Stimulated activated effector memory CD8-positive, alpha-beta T cell treated with anti-CD3 and anti-CD28 coated beads, Interleukin-12 subunit alpha, Interleukin-12 subunit beta, amount 100 ng/mL, for 72 hours (primary cell): ENCODE measurements around the gene ZDHHC3.

ENCODE experiments used
- ATAC-seq: fragments of 150-1000 bp; cut with Tn5 transposase; 2 replicates; pipeline ENCODE4 v1.10.0; 2021
- DNase-seq, 2 donors: peaks; one replicate each; pipeline ENCODE4 v3.0.0; 2021 to 2022; ENCODE audit warnings: low spot score in 2 of 2
- H3K27ac Mint-ChIP-seq: one replicate; pipeline ENCODE4 v1.8.0; 2022; ENCODE audit warnings: mild to moderate bottlenecking, mixed read lengths
- H3K36me3 Mint-ChIP-seq: one replicate; pipeline ENCODE4 v1.8.0; 2022; ENCODE audit warnings: mild to moderate bottlenecking, mixed read lengths
- H3K4me1 Mint-ChIP-seq: one replicate; pipeline ENCODE4 v1.8.0; 2022; ENCODE audit warnings: mixed read lengths
- H3K4me3 Mint-ChIP-seq: one replicate; pipeline ENCODE4 v1.8.0; 2022; ENCODE audit warnings: mild to moderate bottlenecking, mixed read lengths
- H3K9me3 Mint-ChIP-seq: one replicate; pipeline ENCODE4 v1.8.0; 2022; ENCODE audit warnings: mixed read lengths

ZDHHC3 gene

GRCh38 chr3:45003406-45003805 lies 27.4 kb upstream of the ZDHHC3 start:
- no peak for ATAC-seq
- no peaks in the 10 kb centered on the region for H3K9me3 Mint-ChIP-seq
- H3K27ac Mint-ChIP-seq, result peak overlapping the region; percentile 80
- peaks cover 92% of the 10 kb centered on the region for H3K36me3 Mint-ChIP-seq
- no peak for DNase-seq
- no peak overlapping the region for H3K4me3 Mint-ChIP-seq
- H3K4me1 Mint-ChIP-seq, result peaks cover 18% of the 10 kb centered on the region

- Mint-ChIP-seq H3K4me1 (peaks cover 18% of the 10 kb centered on the region), H3K27ac (peak overlapping the region; percentile 80), H3K9me3 (no peaks in the 10 kb centered on the region), H3K4me3 (no peak overlapping the region), H3K36me3 (peaks cover 93% of the 10 kb centered on the region)
- ATAC-seq, result no peak
- no peak for DNase-seq
These were observed 26.7 kb upstream of the ZDHHC3 start for GRCh38 chr3:45002720-45003119.

- Mint-ChIP-seq H3K4me3 (no peak overlapping the region), H3K36me3 (peaks cover 97% of the 10 kb centered on the region), H3K9me3 (no peaks in the 10 kb centered on the region), H3K27ac (peak overlapping the region; percentile 80), H3K4me1 (peaks cover 18% of the 10 kb centered on the region)
- ATAC-seq, result no peak
- no peak for DNase-seq
These were observed 26.2 kb upstream of the ZDHHC3 start for GRCh38 chr3:45002139-45002660.

- H3K27ac Mint-ChIP-seq, result no peak overlapping the region
- peaks cover 97% of the 10 kb centered on the region for H3K36me3 Mint-ChIP-seq
These were observed 25.8 kb upstream of the ZDHHC3 start for GRCh38 chr3:45001738-45002137.

GRCh38 chr3:45000823-45001222 lies 24.8 kb upstream of the ZDHHC3 start:
- Mint-ChIP-seq H3K27ac (peak overlapping the region; percentile 17), H3K36me3 (peaks cover 98% of the 10 kb centered on the region), H3K4me3 (no peak overlapping the region), H3K9me3 (no peaks in the 10 kb centered on the region), H3K4me1 (peaks cover 20% of the 10 kb centered on the region)
- ATAC-seq (no peak), DNase-seq (no peak)

More at GRCh38 chr3:45001738-45002137, 25.8 kb upstream of the ZDHHC3 start:
- ATAC-seq (no peak), DNase-seq (no peak)
- no peak overlapping the region for H3K4me3 Mint-ChIP-seq
- no peaks in the 10 kb centered on the region for H3K9me3 Mint-ChIP-seq
- H3K4me1 Mint-ChIP-seq, result peaks cover 14% of the 10 kb centered on the region

GRCh38 chr3:44999782-45000181 lies 23.8 kb upstream of the ZDHHC3 start:
- peaks cover 98% of the 10 kb centered on the region for H3K36me3 Mint-ChIP-seq
- H3K27ac Mint-ChIP-seq, result peak overlapping the region; percentile 17
- no peaks in the 10 kb centered on the region for H3K9me3 Mint-ChIP-seq
- peaks cover 25% of the 10 kb centered on the region for H3K4me1 Mint-ChIP-seq
- no peak for ATAC-seq
- no peak overlapping the region for H3K4me3 Mint-ChIP-seq
- no peak for DNase-seq

- Mint-ChIP-seq H3K9me3 (no peaks in the 10 kb centered on the region), H3K4me3 (no peak overlapping the region), H3K27ac (peak overlapping the region; percentile 5), H3K4me1 (peaks cover 26% of the 10 kb centered on the region), H3K36me3 (peaks cover 98% of the 10 kb centered on the region)
- ATAC-seq (peak; percentile 69), DNase-seq (no peak)
These were observed 20.6 kb upstream of the ZDHHC3 start for GRCh38 chr3:44996556-44996969.

GRCh38 chr3:44995142-44995770 lies 19.3 kb upstream of the ZDHHC3 start:
- H3K4me3 Mint-ChIP-seq, result no peak overlapping the region
- peaks cover 33% of the 10 kb centered on the region for H3K4me1 Mint-ChIP-seq
- no peaks in the 10 kb centered on the region for H3K9me3 Mint-ChIP-seq
- H3K27ac Mint-ChIP-seq, result peak overlapping the region; percentile 5
- peaks cover 99% of the 10 kb centered on the region for H3K36me3 Mint-ChIP-seq
- no peak for ATAC-seq
- no peak for DNase-seq

GRCh38 chr3:44993471-44994205 lies 17.7 kb upstream of the ZDHHC3 start:
- DNase-seq (no peak), ATAC-seq (peak; percentile 19)
- H3K4me1 Mint-ChIP-seq, result peaks cover 40% of the 10 kb centered on the region
- H3K4me3 Mint-ChIP-seq, result no peak overlapping the region
- H3K9me3 Mint-ChIP-seq, result no peaks in the 10 kb centered on the region
- H3K27ac Mint-ChIP-seq, result peak overlapping the region; percentile 68
- peaks cover 88% of the 10 kb centered on the region for H3K36me3 Mint-ChIP-seq

GRCh38 chr3:44992555-44993470 lies 16.8 kb upstream of the ZDHHC3 start:
- H3K9me3 Mint-ChIP-seq, result no peaks in the 10 kb centered on the region
- H3K36me3 Mint-ChIP-seq, result peaks cover 79% of the 10 kb centered on the region
- DNase-seq (no peak), ATAC-seq (no peak)
- peaks cover 48% of the 10 kb centered on the region for H3K4me1 Mint-ChIP-seq
- peak overlapping the region; percentile 68 for H3K27ac Mint-ChIP-seq
- no peak overlapping the region for H3K4me3 Mint-ChIP-seq

- no peak for DNase-seq
- Mint-ChIP-seq H3K9me3 (no peaks in the 10 kb centered on the region), H3K36me3 (peaks cover 72% of the 10 kb centered on the region), H3K27ac (peak overlapping the region; percentile 36), H3K4me3 (no peak overlapping the region), H3K4me1 (peaks cover 56% of the 10 kb centered on the region)
- no peak for ATAC-seq
These were observed 15.4 kb upstream of the ZDHHC3 start for GRCh38 chr3:44991326-44991725.

- H3K9me3 Mint-ChIP-seq, result no peaks in the 10 kb centered on the region
- H3K4me3 Mint-ChIP-seq, result no peak overlapping the region
- H3K4me1 Mint-ChIP-seq, result peaks cover 47% of the 10 kb centered on the region
- no peak overlapping the region for H3K27ac Mint-ChIP-seq
- no peak for ATAC-seq
- peaks cover 62% of the 10 kb centered on the region for H3K36me3 Mint-ChIP-seq
- no peak for DNase-seq
These were observed 13.8 kb upstream of the ZDHHC3 start for GRCh38 chr3:44989636-44990373.

- H3K27ac Mint-ChIP-seq, result no peak overlapping the region
- H3K9me3 Mint-ChIP-seq, result no peaks in the 10 kb centered on the region
- peaks cover 44% of the 10 kb centered on the region for H3K4me1 Mint-ChIP-seq
- H3K4me3 Mint-ChIP-seq, result no peak overlapping the region
- H3K36me3 Mint-ChIP-seq, result peaks cover 55% of the 10 kb centered on the region
- ATAC-seq (no peak), DNase-seq (no peak)
These were observed 13.2 kb upstream of the ZDHHC3 start for GRCh38 chr3:44989141-44989540.

- H3K4me1 Mint-ChIP-seq, result peaks cover 49% of the 10 kb centered on the region
- DNase-seq (no peak), ATAC-seq (no peak)
- H3K36me3 Mint-ChIP-seq, result peaks cover 45% of the 10 kb centered on the region
- peak overlapping the region; percentile 63 for H3K27ac Mint-ChIP-seq
- no peak overlapping the region for H3K4me3 Mint-ChIP-seq
- no peaks in the 10 kb centered on the region for H3K9me3 Mint-ChIP-seq
These were observed 12.1 kb upstream of the ZDHHC3 start for GRCh38 chr3:44988073-44988472.
